ENCODE data around the gene CD52.

CD52 gene

GRCh38 chr1:26357121-26357602, 39.4 kb downstream of the CD52 start:
- peak; percentile 25 for DNase-seq

- no peak for DNase-seq
Observed at GRCh38 chr1:26358411-26359384, 40.9 kb downstream of the CD52 start.

- no peak for DNase-seq
Observed at GRCh38 chr1:26359981-26360806, 42.4 kb downstream of the CD52 start.

GRCh38 chr1:26360807-26361604, 43.2 kb downstream of the CD52 start:
- no peak for DNase-seq

GRCh38 chr1:26361605-26362122, 43.9 kb downstream of the CD52 start:
- no peak for DNase-seq

GRCh38 chr1:26362331-26362730, 44.6 kb downstream of the CD52 start:
- no peak for DNase-seq

GRCh38 chr1:26363549-26364448, 46.0 kb downstream of the CD52 start:
- DNase-seq = no peak

- no peak for DNase-seq
Observed at GRCh38 chr1:26364956-26365355, 47.2 kb downstream of the CD52 start.

- no peak for DNase-seq
Observed at GRCh38 chr1:26367441-26367840, 49.7 kb downstream of the CD52 start.

GRCh38 chr1:26368006-26368405, 50.2 kb downstream of the CD52 start:
- DNase-seq = no peak

GRCh38 chr1:26368486-26368885, 50.7 kb downstream of the CD52 start:
- no peak for DNase-seq
